ENCODE data around the gene MED10. TPM values are rescaled to one million over a fixed set of nuclear protein-coding genes. Genes with fewer than 3 reads are reported as not detected.

The MED10 gene
- total and polyA plus RNA-seq, 7 donors = 18.8 to 98.1 (median 49.1) TPM

DNA sequence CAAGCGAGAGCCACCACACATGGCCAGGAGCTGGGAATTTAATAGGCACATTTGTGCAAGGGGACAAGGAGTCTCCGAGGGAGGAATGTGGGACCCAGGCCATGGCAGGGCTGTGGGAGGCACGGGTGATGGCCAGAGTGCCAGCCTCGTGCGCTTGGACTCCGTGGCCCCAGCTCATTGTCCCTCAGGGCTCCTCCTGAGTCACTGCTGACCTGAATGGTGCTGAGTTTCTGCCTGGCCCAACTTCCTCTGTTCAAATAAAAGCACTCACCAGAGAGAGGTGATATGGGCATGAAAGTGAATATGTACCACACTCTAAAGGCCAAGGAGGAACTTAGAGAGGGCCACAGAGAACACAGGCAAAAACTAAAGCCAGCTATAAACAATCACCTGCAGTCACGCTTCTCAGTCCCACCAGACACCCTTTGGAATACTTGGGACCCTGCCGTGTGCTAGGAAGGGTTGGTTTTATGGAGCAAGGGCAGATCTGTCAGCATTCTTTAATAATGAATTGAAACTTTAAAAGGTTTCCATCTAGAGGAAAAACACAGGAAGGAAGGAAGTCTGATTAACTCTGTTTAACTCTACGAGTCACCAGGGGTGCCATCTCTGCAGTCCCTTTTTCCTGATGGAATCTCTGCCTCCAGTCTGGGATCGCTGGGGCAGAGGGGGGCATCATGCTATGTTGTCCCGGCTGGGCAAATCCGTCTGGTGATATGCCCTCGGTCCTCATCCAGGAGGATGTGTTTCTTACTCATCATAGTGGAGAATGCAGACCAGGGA, 45.2 kb upstream of the MED10 start:
- peak; percentile 86 to 95 (median 94) for ATAC-seq
- peak overlapping the region; percentile 67 for H3K27ac ChIP-seq
- peaks cover 4% of the 10 kb centered on the region for H3K4me1 ChIP-seq
- no peaks in the 10 kb centered on the region for H3K36me3 ChIP-seq (ENCODE audit: insufficient read depth in 1 of 2, low read depth in 1 of 2)
- TF ChIP-seq, protein P1, sequence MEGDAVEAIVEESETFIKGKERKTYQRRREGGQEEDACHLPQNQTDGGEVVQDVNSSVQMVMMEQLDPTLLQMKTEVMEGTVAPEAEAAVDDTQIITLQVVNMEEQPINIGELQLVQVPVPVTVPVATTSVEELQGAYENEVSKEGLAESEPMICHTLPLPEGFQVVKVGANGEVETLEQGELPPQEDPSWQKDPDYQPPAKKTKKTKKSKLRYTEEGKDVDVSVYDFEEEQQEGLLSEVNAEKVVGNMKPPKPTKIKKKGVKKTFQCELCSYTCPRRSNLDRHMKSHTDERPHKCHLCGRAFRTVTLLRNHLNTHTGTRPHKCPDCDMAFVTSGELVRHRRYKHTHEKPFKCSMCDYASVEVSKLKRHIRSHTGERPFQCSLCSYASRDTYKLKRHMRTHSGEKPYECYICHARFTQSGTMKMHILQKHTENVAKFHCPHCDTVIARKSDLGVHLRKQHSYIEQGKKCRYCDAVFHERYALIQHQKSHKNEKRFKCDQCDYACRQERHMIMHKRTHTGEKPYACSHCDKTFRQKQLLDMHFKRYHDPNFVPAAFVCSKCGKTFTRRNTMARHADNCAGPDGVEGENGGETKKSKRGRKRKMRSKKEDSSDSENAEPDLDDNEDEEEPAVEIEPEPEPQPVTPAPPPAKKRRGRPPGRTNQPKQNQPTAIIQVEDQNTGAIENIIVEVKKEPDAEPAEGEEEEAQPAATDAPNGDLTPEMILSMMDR (IDR thresholded peaks at IDR 0.05) = no peak
- WGBS, 3 donors = 45 to 52% (median 49%) methylated on average over 12 to 13 of the region's 13 CpGs
- peak; percentile 54 to 93 for DNase-seq
- intact Hi-C loops (cut with DNase I) = no loop called here
- H3K9me3 ChIP-seq = no peaks in the 10 kb centered on the region
- H3K27me3 ChIP-seq (ENCODE audit: insufficient read depth in 3 of 3, low read length in 2 of 3) = no peaks in the 10 kb centered on the region
- H3K4me3 ChIP-seq = no peak overlapping the region

- WGBS, 3 donors = 16 to 19% (median 18%) methylated on average over 8 of the region's 8 CpGs
- no peak overlapping the region for H3K27ac ChIP-seq
- H3K36me3 ChIP-seq (ENCODE audit: insufficient read depth in 1 of 2, low read depth in 1 of 2) = no peaks in the 10 kb centered on the region
- peaks cover 4% of the 10 kb centered on the region for H3K4me1 ChIP-seq
- no peaks in the 10 kb centered on the region for H3K27me3 ChIP-seq (ENCODE audit: insufficient read depth in 3 of 3, low read length in 2 of 3)
- peak overlapping the region; percentile 12 for H3K4me3 ChIP-seq
- TF ChIP-seq, protein P1 (IDR thresholded peaks at IDR 0.05) = no peak
- ATAC-seq = peak; percentile 15 to 68 (median 32)
- intact Hi-C loops (cut with DNase I) = no loop called here
- DNase-seq = no peak
- no peaks in the 10 kb centered on the region for H3K9me3 ChIP-seq
These were observed 41.0 kb upstream of the MED10 start for GRCh38 chr5:6419340-6419852.

DNA sequence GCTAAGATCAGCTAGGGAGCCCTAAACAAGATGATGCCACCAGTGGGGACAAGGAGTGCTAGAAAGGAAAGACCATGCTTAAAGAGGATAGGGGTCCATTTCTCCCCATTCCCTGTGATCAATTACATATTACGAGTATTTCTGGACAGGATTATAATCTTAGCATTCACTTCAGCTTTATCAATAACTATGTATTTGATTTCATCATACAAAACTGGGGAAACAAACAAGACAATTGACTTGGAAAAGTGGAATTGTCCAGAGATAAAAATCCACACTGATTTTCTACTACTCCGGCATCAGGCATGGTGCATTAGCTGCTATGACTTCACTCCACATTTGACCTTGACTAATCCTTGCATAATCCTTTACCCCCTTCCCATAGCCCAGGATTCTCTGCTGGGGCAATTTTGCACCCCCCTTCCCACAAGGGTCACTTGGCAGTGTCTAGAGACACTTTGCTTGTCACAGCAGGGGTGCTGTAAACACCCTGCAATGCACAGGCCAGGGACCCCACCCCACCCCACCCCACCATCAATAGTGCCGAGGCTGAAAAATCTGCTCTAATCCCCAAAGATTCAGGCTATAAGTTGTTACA, 40.4 kb upstream of the MED10 start:
- Histone ChIP-seq H3K36me3 (ENCODE audit: insufficient read depth in 1 of 2, low read depth in 1 of 2) (no peaks in the 10 kb centered on the region), H3K27me3 (ENCODE audit: insufficient read depth in 3 of 3, low read length in 2 of 3) (no peaks in the 10 kb centered on the region), H3K4me1 (peaks cover 4% of the 10 kb centered on the region), H3K9me3 (no peaks in the 10 kb centered on the region), H3K27ac (no peak overlapping the region), H3K4me3 (no peak overlapping the region)
- no peak for ATAC-seq
- WGBS, 3 donors = 55 to 68% (median 60%) methylated on average over 3 of the region's 3 CpGs
- TF ChIP-seq, protein P1 (IDR thresholded peaks at IDR 0.05) = no peak
- intact Hi-C loops (cut with DNase I) = no loop called here
- no peak for DNase-seq

DNA sequence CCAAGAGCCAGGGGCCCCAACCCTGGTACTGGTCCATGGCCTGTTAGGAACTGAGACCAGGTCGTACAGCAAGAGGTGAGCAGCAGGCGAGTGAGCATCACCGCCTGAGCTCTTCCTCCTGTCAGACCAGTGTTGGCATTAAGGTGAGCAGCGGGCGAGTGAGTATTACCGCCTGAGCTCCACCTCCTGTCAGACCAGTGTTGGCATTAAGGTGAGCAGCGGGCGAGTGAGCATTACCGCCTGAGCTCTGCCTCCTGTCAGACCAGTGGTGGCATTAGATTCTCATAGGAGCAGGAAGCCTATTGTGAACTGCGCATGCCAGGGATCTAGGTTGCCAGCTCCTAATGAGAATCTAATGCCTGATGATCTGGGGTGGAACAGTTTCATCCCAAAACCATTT, 39.3 kb upstream of the MED10 start:
- intact Hi-C loops (cut with DNase I) = no loop called here
- Histone ChIP-seq H3K27me3 (ENCODE audit: insufficient read depth in 3 of 3, low read length in 2 of 3) (no peaks in the 10 kb centered on the region), H3K4me3 (no peak overlapping the region), H3K27ac (no peak overlapping the region), H3K9me3 (no peaks in the 10 kb centered on the region), H3K36me3 (ENCODE audit: insufficient read depth in 1 of 2, low read depth in 1 of 2) (no peaks in the 10 kb centered on the region), H3K4me1 (peaks cover 4% of the 10 kb centered on the region)
- TF ChIP-seq, protein P1 (IDR thresholded peaks at IDR 0.05) = no peak
- no peak for DNase-seq
- 92 to 98% (median 98%) methylated on average over 10 of the region's 10 CpGs for WGBS, 3 donors
- no peak for ATAC-seq
